Measurements from ENCODE around the gene ZMIZ1. TPM values are rescaled to one million over a fixed set of nuclear protein-coding genes. Genes with fewer than 3 reads are reported as not detected.

The ZMIZ1 gene
- total RNA-seq, 1 experiment from 2014 or later: 23.5 TPM

DNA sequence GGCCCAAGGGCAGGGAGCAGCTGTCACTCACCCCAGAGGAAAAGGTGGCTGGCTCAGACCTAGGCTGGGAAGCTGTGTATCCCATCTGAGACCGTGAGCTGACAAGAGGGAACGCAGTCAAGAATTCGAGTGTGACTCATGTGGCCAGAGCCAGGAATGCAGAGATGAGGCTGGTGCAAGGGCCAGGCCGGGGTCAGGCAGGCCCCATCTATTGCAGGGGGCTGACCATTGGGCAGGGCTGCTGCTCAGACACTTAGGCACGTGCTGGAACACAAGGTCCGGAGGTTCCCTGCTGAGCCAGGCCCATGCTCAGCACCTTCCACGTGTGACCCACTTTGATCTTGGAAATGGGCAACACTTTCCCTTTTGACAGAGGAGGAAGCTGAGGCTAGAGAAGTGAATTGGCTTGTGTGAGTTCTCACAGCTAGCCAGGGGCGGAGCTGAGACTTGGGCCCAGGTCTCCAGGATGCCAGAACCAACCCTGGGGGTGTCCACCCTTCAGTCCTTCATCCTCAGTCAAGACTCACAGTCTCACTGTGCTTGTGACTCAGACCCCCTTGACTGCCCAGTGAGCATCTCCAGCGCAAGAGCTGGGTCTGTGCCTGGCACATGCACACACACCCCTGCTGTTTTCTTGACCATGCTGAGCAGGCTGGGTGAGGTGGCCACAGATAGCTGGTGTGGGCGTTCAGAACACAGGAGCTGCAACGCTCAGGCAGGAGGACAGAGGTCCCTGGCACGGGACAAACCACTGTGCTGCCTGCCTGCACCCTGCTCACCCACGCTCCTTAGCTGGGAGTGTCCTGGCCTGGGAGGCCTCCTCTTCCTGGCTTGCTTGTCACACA is 230.9 kb downstream of the ZMIZ1 start:
- DNase-seq: no peak
- BruUV-seq (replicated peaks): no TSS peak
- no peak for TF ChIP-seq CTCF (IDR thresholded peaks at IDR 0.05; ENCODE audit: unreplicated experiment)
- Mint-ChIP-seq H3K27ac (ENCODE audit: unreplicated experiment) (no peak overlapping the region), H3K9me3 (ENCODE audit: low read depth, unreplicated experiment) (no peaks in the 10 kb centered on the region), H3K4me1 (ENCODE audit: low read depth, unreplicated experiment) (no peaks in the 10 kb centered on the region), H3K4me3 (ENCODE audit: low read depth, unreplicated experiment) (no peak overlapping the region), H3K27me3 (ENCODE audit: unreplicated experiment) (no peaks in the 10 kb centered on the region), H3K36me3 (ENCODE audit: insufficient read depth, unreplicated experiment) (peaks cover 30% of the 10 kb centered on the region)
- intact Hi-C loops (cut with micrococcal nuclease; ENCODE audit: unreplicated experiment): no loop called here
- CTCF ChIA-PET: no interaction called here

GRCh38 chr10:79300711-79301110 is 231.9 kb downstream of the ZMIZ1 start:
- BruUV-seq (replicated peaks): no TSS peak
- no peak for TF ChIP-seq CTCF (IDR thresholded peaks at IDR 0.05; ENCODE audit: unreplicated experiment)
- no peak overlapping the region for H3K27ac Mint-ChIP-seq (ENCODE audit: unreplicated experiment)

GRCh38 chr10:79301754-79302530 is 233.2 kb downstream of the ZMIZ1 start:
- TF ChIP-seq CTCF (IDR thresholded peaks at IDR 0.05; ENCODE audit: unreplicated experiment): no peak
- CTCF ChIA-PET: interaction anchor here (0.7 to 0.8 kb wide), 2 partner anchors 13 to 166 kb away, joined by 3 to 4 read pairs; no protein-coding TSS in a partner anchor
- intact Hi-C loops (cut with micrococcal nuclease; ENCODE audit: unreplicated experiment): no loop called here
- BruUV-seq (replicated peaks): no TSS peak
- H3K4me3 Mint-ChIP-seq (ENCODE audit: low read depth, unreplicated experiment): no peak overlapping the region
- H3K27me3 Mint-ChIP-seq (ENCODE audit: unreplicated experiment): no peaks in the 10 kb centered on the region
- no peak for DNase-seq
- H3K36me3 Mint-ChIP-seq (ENCODE audit: insufficient read depth, unreplicated experiment): peaks cover 40% of the 10 kb centered on the region
- H3K9me3 Mint-ChIP-seq (ENCODE audit: low read depth, unreplicated experiment): no peaks in the 10 kb centered on the region
- H3K27ac Mint-ChIP-seq (ENCODE audit: unreplicated experiment): no peak overlapping the region
- no peaks in the 10 kb centered on the region for H3K4me1 Mint-ChIP-seq (ENCODE audit: low read depth, unreplicated experiment)

More at GRCh38 chr10:79300711-79301110, 231.9 kb downstream of the ZMIZ1 start:
- no peak overlapping the region for H3K4me3 Mint-ChIP-seq (ENCODE audit: low read depth, unreplicated experiment)
- no peaks in the 10 kb centered on the region for H3K9me3 Mint-ChIP-seq (ENCODE audit: low read depth, unreplicated experiment)
- CTCF ChIA-PET: no interaction called here
- peaks cover 34% of the 10 kb centered on the region for H3K36me3 Mint-ChIP-seq (ENCODE audit: insufficient read depth, unreplicated experiment)
- no peak for DNase-seq
- intact Hi-C loops (cut with micrococcal nuclease; ENCODE audit: unreplicated experiment): no loop called here
- H3K4me1 Mint-ChIP-seq (ENCODE audit: low read depth, unreplicated experiment): no peaks in the 10 kb centered on the region
- no peaks in the 10 kb centered on the region for H3K27me3 Mint-ChIP-seq (ENCODE audit: unreplicated experiment)

- Mint-ChIP-seq H3K4me1 (ENCODE audit: low read depth, unreplicated experiment) (no peaks in the 10 kb centered on the region), H3K27me3 (ENCODE audit: unreplicated experiment) (no peaks in the 10 kb centered on the region), H3K36me3 (ENCODE audit: insufficient read depth, unreplicated experiment) (peaks cover 32% of the 10 kb centered on the region), H3K9me3 (ENCODE audit: low read depth, unreplicated experiment) (no peaks in the 10 kb centered on the region), H3K27ac (ENCODE audit: unreplicated experiment) (no peak overlapping the region), H3K4me3 (ENCODE audit: low read depth, unreplicated experiment) (no peak overlapping the region)
- DNase-seq: no peak
- TF ChIP-seq CTCF (IDR thresholded peaks at IDR 0.05; ENCODE audit: unreplicated experiment): no peak
- CTCF ChIA-PET: no interaction called here
- BruUV-seq (replicated peaks): no TSS peak
- intact Hi-C loops (cut with micrococcal nuclease; ENCODE audit: unreplicated experiment): no loop called here
These were observed 235.1 kb downstream of the ZMIZ1 start for GRCh38 chr10:79303631-79304478.

Measured in Calu3 (cell line).